Suprapubic skin (tissue), 4 donors: ENCODE results near the gene EXOSC10. TPM values are rescaled to one million over a fixed set of nuclear protein-coding genes. Genes with fewer than 3 reads are reported as not detected.

Experiments
- DNase-seq, 2 donors: peaks; one replicate each; pipeline ENCODE4 v3.0.0-alpha.2; 2019; ENCODE audit warnings: low spot score in 2 of 2
- H3K27ac ChIP-seq: fragments of 200-600 bp; sonication (generic); one replicate; pipeline ENCODE4 v1.5.1; 2019
- H3K27me3 ChIP-seq: fragments of 200-600 bp; sonication (generic); one replicate; pipeline ENCODE4 v1.5.1; 2019
- H3K36me3 ChIP-seq: fragments of 200-600 bp; sonication (generic); one replicate; pipeline ENCODE4 v1.5.1; 2019
- H3K4me1 ChIP-seq: fragments of 200-600 bp; sonication (generic); one replicate; pipeline ENCODE4 v1.5.1; 2019
- H3K4me3 ChIP-seq: fragments of 200-600 bp; sonication (generic); one replicate; pipeline ENCODE4 v1.5.1; 2019; ENCODE audit warnings: mild to moderate bottlenecking
- H3K9me3 ChIP-seq: fragments of 200-600 bp; sonication (generic); one replicate; pipeline ENCODE4 v1.5.1; 2019
- EP300 ChIP-seq: sonication (generic); formaldehyde crosslinking; IDR thresholded peaks from one replicate; pipeline ENCODE4 v1.6.1; 2017; ENCODE audit warnings: antibody characterized with exemption
- POLR2A ChIP-seq, 2 donors: fragments of 450-650 bp; IDR thresholded peaks; one replicate each; pipeline ENCODE4 v1.6.1; 2017; ENCODE audit warnings: antibody characterized with exemption in 2 of 2, mild to moderate bottlenecking in 2 of 2, moderate library complexity in 2 of 2
- POLR2AphosphoS5 ChIP-seq, 3 donors: sonication (generic); formaldehyde crosslinking; IDR thresholded peaks; one replicate each; pipeline ENCODE4 v1.6.1; 2017; ENCODE audit warnings: antibody characterized with exemption in 3 of 3
- WGBS: methylation state at CpG from one replicate; pipeline ENCODE4 v1.1.5; 2018; 5-methylcytosine and 5-hydroxymethylcytosine counted together
- total RNA-seq, 4 donors: library from RNA; depleted of rRNA; stranded (reverse); fragments of >200 nt; gene quantifications; one replicate each; pipeline ENCODE4 v1.1.0, GENCODE V29; 2016
- TF ChIP-seq, protein P1 (sequence below), 2 donors: fragments of 200-600 bp in 1 of 2; fragments of 450-650 bp in 1 of 2; sonication (generic) in 1 of 2; IDR thresholded peaks; one replicate each; pipeline ENCODE4 v1.5.1; 2016 to 2019; ENCODE audit warnings: antibody characterized with exemption in 2 of 2, mild to moderate bottlenecking in 1 of 2, moderate library complexity in 1 of 2

Gene EXOSC10
- total RNA-seq, 4 donors from 2014 or later = 45.7 to 127 (median 68.7) TPM

GRCh38 chr1:11129649-11130390 lies 30.2 kb upstream of the EXOSC10 start:
- 93% methylated on average over 15 of the region's 15 CpGs for WGBS
- no peak overlapping the region for H3K27ac ChIP-seq
- H3K36me3 ChIP-seq = peaks cover 94% of the 10 kb centered on the region
- no peaks in the 10 kb centered on the region for H3K27me3 ChIP-seq
- no peak for DNase-seq
- peaks cover 7% of the 10 kb centered on the region for H3K4me1 ChIP-seq
- no peaks in the 10 kb centered on the region for H3K9me3 ChIP-seq
- no peak overlapping the region for H3K4me3 ChIP-seq
- TF ChIP-seq, protein P1, sequence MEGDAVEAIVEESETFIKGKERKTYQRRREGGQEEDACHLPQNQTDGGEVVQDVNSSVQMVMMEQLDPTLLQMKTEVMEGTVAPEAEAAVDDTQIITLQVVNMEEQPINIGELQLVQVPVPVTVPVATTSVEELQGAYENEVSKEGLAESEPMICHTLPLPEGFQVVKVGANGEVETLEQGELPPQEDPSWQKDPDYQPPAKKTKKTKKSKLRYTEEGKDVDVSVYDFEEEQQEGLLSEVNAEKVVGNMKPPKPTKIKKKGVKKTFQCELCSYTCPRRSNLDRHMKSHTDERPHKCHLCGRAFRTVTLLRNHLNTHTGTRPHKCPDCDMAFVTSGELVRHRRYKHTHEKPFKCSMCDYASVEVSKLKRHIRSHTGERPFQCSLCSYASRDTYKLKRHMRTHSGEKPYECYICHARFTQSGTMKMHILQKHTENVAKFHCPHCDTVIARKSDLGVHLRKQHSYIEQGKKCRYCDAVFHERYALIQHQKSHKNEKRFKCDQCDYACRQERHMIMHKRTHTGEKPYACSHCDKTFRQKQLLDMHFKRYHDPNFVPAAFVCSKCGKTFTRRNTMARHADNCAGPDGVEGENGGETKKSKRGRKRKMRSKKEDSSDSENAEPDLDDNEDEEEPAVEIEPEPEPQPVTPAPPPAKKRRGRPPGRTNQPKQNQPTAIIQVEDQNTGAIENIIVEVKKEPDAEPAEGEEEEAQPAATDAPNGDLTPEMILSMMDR (IDR thresholded peaks at IDR 0.05) = no peak
- no peak for TF ChIP-seq EP300
- TF ChIP-seq POLR2AphosphoS5 (IDR thresholded peaks at IDR 0.05) = no peak
- no peak for TF ChIP-seq POLR2A (IDR thresholded peaks at IDR 0.05)

DNA sequence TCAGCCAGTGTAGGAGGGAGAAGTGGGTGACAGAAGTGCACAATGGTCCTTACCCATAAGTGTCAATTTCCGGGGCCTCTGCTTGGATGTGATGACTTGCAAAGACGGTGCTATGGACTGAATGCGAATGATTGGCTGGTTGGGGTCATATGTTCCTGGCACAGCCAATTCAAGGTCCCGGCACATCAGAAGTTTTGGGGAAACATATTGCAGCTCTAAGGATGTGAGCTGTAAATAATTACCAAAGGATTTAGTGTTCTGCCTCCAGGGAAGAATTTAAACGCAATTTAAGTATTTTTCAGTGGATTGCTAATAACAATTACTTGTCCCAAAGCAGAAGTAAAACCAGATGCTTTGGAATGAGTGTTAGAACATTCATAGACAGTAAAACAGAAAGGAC lies 26.9 kb upstream of the EXOSC10 start:
- H3K27ac ChIP-seq = no peak overlapping the region
- H3K9me3 ChIP-seq = no peaks in the 10 kb centered on the region
- WGBS = 77% methylated on average over 5 of the region's 5 CpGs
- TF ChIP-seq POLR2AphosphoS5 (IDR thresholded peaks at IDR 0.05) (no peak), POLR2A (IDR thresholded peaks at IDR 0.05) (no peak), EP300 (no peak)
- TF ChIP-seq, protein P1 (IDR thresholded peaks at IDR 0.05) = no peak
- no peak for DNase-seq
- no peak overlapping the region for H3K4me3 ChIP-seq
- H3K36me3 ChIP-seq = peaks cover 98% of the 10 kb centered on the region
- H3K4me1 ChIP-seq = no peaks in the 10 kb centered on the region
- H3K27me3 ChIP-seq = no peaks in the 10 kb centered on the region

- 92% methylated on average over 5 of the region's 5 CpGs for WGBS
- no peak for DNase-seq
- Histone ChIP-seq H3K27ac (no peak overlapping the region), H3K4me1 (no peaks in the 10 kb centered on the region), H3K4me3 (no peak overlapping the region), H3K9me3 (no peaks in the 10 kb centered on the region), H3K27me3 (no peaks in the 10 kb centered on the region), H3K36me3 (peaks cover 98% of the 10 kb centered on the region)
- no peak for TF ChIP-seq EP300
- TF ChIP-seq, protein P1 (IDR thresholded peaks at IDR 0.05) = no peak
- no peak for TF ChIP-seq POLR2A (IDR thresholded peaks at IDR 0.05)
- TF ChIP-seq POLR2AphosphoS5 (IDR thresholded peaks at IDR 0.05) = no peak
Measured at GRCh38 chr1:11125931-11126330, 26.3 kb upstream of the EXOSC10 start.

GRCh38 chr1:11124965-11125364 lies 25.3 kb upstream of the EXOSC10 start:
- no peak overlapping the region for H3K4me3 ChIP-seq
- peaks cover 98% of the 10 kb centered on the region for H3K36me3 ChIP-seq
- H3K27me3 ChIP-seq = no peaks in the 10 kb centered on the region
- no peak overlapping the region for H3K27ac ChIP-seq
- WGBS = 94% methylated on average over 3 of the region's 3 CpGs
- no peak for DNase-seq
- H3K4me1 ChIP-seq = no peaks in the 10 kb centered on the region
- TF ChIP-seq POLR2AphosphoS5 (IDR thresholded peaks at IDR 0.05) (no peak), POLR2A (IDR thresholded peaks at IDR 0.05) (no peak), EP300 (no peak)
- TF ChIP-seq, protein P1 (IDR thresholded peaks at IDR 0.05) = no peak
- no peaks in the 10 kb centered on the region for H3K9me3 ChIP-seq

- no peak overlapping the region for H3K27ac ChIP-seq
- no peaks in the 10 kb centered on the region for H3K4me1 ChIP-seq
- no peak overlapping the region for H3K4me3 ChIP-seq
- H3K27me3 ChIP-seq = no peaks in the 10 kb centered on the region
- WGBS = 91% methylated on average over 2 of the region's 2 CpGs
- TF ChIP-seq POLR2AphosphoS5 (IDR thresholded peaks at IDR 0.05) = no peak
- no peaks in the 10 kb centered on the region for H3K9me3 ChIP-seq
- DNase-seq = no peak
- peaks cover 86% of the 10 kb centered on the region for H3K36me3 ChIP-seq
Measured at GRCh38 chr1:11116318-11116717, 16.6 kb upstream of the EXOSC10 start.
